Uterus (tissue), 2 donors: ENCODE results near the gene KLHL17.

Experiments used
- POLR2A ChIP-seq, 2 donors: fragments of 450-650 bp; IDR thresholded peaks; one replicate each; pipeline ENCODE4 v1.6.1; 2016; ENCODE audit warnings: antibody characterized with exemption in 2 of 2, mild to moderate bottlenecking in 1 of 2, moderate library complexity in 1 of 2
- TF ChIP-seq, protein P1 (sequence below), 4 experiments: fragments of 200-600 bp in 2 of 4; fragments of 450-650 bp in 2 of 4; sonication (generic) in 2 of 4; IDR thresholded peaks; one replicate each; pipeline ENCODE4 v1.5.1; 2016 to 2019; ENCODE audit warnings: antibody characterized with exemption in 4 of 4, mild to moderate bottlenecking in 2 of 4, moderate library complexity in 1 of 4

DNA sequence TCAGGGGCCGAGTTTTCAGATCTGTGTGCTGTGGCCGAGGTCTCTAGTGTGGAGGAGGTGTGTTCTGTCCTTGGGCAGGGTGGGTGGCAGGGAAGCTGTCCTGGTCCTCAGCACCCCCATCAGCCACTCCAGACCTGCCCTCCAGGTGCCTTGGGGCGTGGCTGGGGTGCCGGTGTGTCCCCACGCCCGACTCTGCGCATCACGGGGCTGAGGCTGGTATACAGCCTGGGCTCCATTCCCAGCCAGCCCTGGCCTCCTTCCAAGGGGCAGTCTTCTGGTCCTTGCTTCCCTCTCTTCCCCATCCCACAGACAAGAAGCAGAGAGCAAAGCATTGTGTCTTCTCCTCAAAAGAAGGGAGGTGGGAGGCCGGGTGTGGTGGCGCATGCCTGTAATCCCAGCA, 32.6 kb upstream of the KLHL17 start:
- TF ChIP-seq, protein P1, sequence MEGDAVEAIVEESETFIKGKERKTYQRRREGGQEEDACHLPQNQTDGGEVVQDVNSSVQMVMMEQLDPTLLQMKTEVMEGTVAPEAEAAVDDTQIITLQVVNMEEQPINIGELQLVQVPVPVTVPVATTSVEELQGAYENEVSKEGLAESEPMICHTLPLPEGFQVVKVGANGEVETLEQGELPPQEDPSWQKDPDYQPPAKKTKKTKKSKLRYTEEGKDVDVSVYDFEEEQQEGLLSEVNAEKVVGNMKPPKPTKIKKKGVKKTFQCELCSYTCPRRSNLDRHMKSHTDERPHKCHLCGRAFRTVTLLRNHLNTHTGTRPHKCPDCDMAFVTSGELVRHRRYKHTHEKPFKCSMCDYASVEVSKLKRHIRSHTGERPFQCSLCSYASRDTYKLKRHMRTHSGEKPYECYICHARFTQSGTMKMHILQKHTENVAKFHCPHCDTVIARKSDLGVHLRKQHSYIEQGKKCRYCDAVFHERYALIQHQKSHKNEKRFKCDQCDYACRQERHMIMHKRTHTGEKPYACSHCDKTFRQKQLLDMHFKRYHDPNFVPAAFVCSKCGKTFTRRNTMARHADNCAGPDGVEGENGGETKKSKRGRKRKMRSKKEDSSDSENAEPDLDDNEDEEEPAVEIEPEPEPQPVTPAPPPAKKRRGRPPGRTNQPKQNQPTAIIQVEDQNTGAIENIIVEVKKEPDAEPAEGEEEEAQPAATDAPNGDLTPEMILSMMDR (IDR thresholded peaks at IDR 0.05): no peak
- TF ChIP-seq POLR2A (IDR thresholded peaks at IDR 0.05): no peak
